Activated T-helper 17 cell treated with anti-CD3 and anti-CD28 coated beads, Interleukin-2, amount 50 U/mL, for 72 hours (primary cell): ENCODE data around the gene REV3L. TPM values are rescaled to one million over a fixed set of nuclear protein-coding genes. Genes with fewer than 3 reads are reported as not detected.
A peak's percentile ranks its signal among the peaks of the same experiment; 100 is the strongest.

Experiments
- ATAC-seq: fragments of 150-1000 bp; cut with Tn5 transposase; replicated peaks from 2 replicates; pipeline ENCODE4 v1.10.0; 2021; ENCODE audit warnings: mild to moderate bottlenecking, moderate library complexity
- H3K27ac Mint-ChIP-seq: one replicate; pipeline ENCODE4 v1.8.0; 2022; ENCODE audit warnings: mixed read lengths
- H3K27me3 Mint-ChIP-seq: one replicate; pipeline ENCODE4 v1.8.0; 2022; ENCODE audit warnings: mixed read lengths
- H3K36me3 Mint-ChIP-seq: one replicate; pipeline ENCODE4 v1.8.0; 2022; ENCODE audit warnings: low read depth, mild to moderate bottlenecking, mixed read lengths
- H3K4me1 Mint-ChIP-seq: one replicate; pipeline ENCODE4 v1.8.0; 2022; ENCODE audit warnings: mixed read lengths
- H3K4me3 Mint-ChIP-seq: one replicate; pipeline ENCODE4 v1.8.0; 2022; ENCODE audit warnings: mild to moderate bottlenecking, mixed read lengths
- H3K9me3 Mint-ChIP-seq: one replicate; pipeline ENCODE4 v1.8.0; 2022; ENCODE audit warnings: mixed read lengths
- total RNA-seq, 2 donors: library from RNA; stranded (reverse); gene quantifications; one replicate each; pipeline ENCODE4 v1.2.3, GENCODE V29; 2022

REV3L gene
- total RNA-seq, 2 donors from 2014 or later: 20.7 to 23.7 TPM

- no peak for ATAC-seq
- peaks cover 33% of the 10 kb centered on the region for H3K36me3 Mint-ChIP-seq
- peaks cover 12% of the 10 kb centered on the region for H3K4me1 Mint-ChIP-seq
- no peak overlapping the region for H3K4me3 Mint-ChIP-seq
- no peak overlapping the region for H3K27ac Mint-ChIP-seq
- H3K27me3 Mint-ChIP-seq: no peaks in the 10 kb centered on the region
- H3K9me3 Mint-ChIP-seq: no peaks in the 10 kb centered on the region
Measured at GRCh38 chr6:111411046-111411445, 72.0 kb downstream of the REV3L start.

- Mint-ChIP-seq H3K27ac (no peak overlapping the region), H3K9me3 (no peaks in the 10 kb centered on the region), H3K36me3 (peaks cover 40% of the 10 kb centered on the region), H3K4me1 (peaks cover 14% of the 10 kb centered on the region), H3K27me3 (no peaks in the 10 kb centered on the region), H3K4me3 (no peak overlapping the region)
- ATAC-seq: no peak
Measured at GRCh38 chr6:111410371-111410770, 72.6 kb downstream of the REV3L start.

- Mint-ChIP-seq H3K36me3 (peaks cover 49% of the 10 kb centered on the region), H3K4me3 (no peak overlapping the region)
- ATAC-seq: no peak
Measured at GRCh38 chr6:111409430-111409829, 73.6 kb downstream of the REV3L start.

GRCh38 chr6:111407686-111408085, 75.3 kb downstream of the REV3L start:
- peaks cover 14% of the 10 kb centered on the region for H3K4me1 Mint-ChIP-seq
- peaks cover 66% of the 10 kb centered on the region for H3K36me3 Mint-ChIP-seq
- ATAC-seq: no peak
- H3K4me3 Mint-ChIP-seq: no peak overlapping the region
- peak overlapping the region; percentile 40 for H3K27ac Mint-ChIP-seq
- H3K27me3 Mint-ChIP-seq: no peaks in the 10 kb centered on the region
- H3K9me3 Mint-ChIP-seq: no peaks in the 10 kb centered on the region

More at GRCh38 chr6:111409430-111409829, 73.6 kb downstream of the REV3L start:
- H3K27me3 Mint-ChIP-seq: no peaks in the 10 kb centered on the region
- H3K9me3 Mint-ChIP-seq: no peaks in the 10 kb centered on the region
- no peak overlapping the region for H3K27ac Mint-ChIP-seq
- peaks cover 14% of the 10 kb centered on the region for H3K4me1 Mint-ChIP-seq

GRCh38 chr6:111406200-111406721, 76.8 kb downstream of the REV3L start:
- Mint-ChIP-seq H3K27me3 (no peaks in the 10 kb centered on the region), H3K27ac (peak overlapping the region; percentile 72), H3K36me3 (peaks cover 78% of the 10 kb centered on the region), H3K9me3 (no peaks in the 10 kb centered on the region), H3K4me3 (peak overlapping the region; percentile 39), H3K4me1 (peaks cover 14% of the 10 kb centered on the region)
- peak; percentile 97 for ATAC-seq

- no peak for ATAC-seq
- Mint-ChIP-seq H3K4me3 (no peak overlapping the region), H3K9me3 (no peaks in the 10 kb centered on the region), H3K27me3 (no peaks in the 10 kb centered on the region), H3K4me1 (peaks cover 14% of the 10 kb centered on the region), H3K27ac (no peak overlapping the region), H3K36me3 (peaks cover 90% of the 10 kb centered on the region)
Measured at GRCh38 chr6:111403388-111403787, 79.6 kb downstream of the REV3L start.

- no peak overlapping the region for H3K27ac Mint-ChIP-seq
- ATAC-seq: peak; percentile 64
- H3K27me3 Mint-ChIP-seq: no peaks in the 10 kb centered on the region
- H3K9me3 Mint-ChIP-seq: no peaks in the 10 kb centered on the region
- no peaks in the 10 kb centered on the region for H3K4me1 Mint-ChIP-seq
- H3K4me3 Mint-ChIP-seq: no peak overlapping the region
- H3K36me3 Mint-ChIP-seq: peaks cover 85% of the 10 kb centered on the region
Measured at GRCh38 chr6:111399626-111400025, 83.4 kb downstream of the REV3L start.

- Mint-ChIP-seq H3K27me3 (no peaks in the 10 kb centered on the region), H3K9me3 (no peaks in the 10 kb centered on the region), H3K36me3 (peaks cover 92% of the 10 kb centered on the region), H3K4me1 (no peaks in the 10 kb centered on the region), H3K4me3 (no peak overlapping the region), H3K27ac (no peak overlapping the region)
- no peak for ATAC-seq
Measured at GRCh38 chr6:111388681-111389080, 94.3 kb downstream of the REV3L start.

DNA sequence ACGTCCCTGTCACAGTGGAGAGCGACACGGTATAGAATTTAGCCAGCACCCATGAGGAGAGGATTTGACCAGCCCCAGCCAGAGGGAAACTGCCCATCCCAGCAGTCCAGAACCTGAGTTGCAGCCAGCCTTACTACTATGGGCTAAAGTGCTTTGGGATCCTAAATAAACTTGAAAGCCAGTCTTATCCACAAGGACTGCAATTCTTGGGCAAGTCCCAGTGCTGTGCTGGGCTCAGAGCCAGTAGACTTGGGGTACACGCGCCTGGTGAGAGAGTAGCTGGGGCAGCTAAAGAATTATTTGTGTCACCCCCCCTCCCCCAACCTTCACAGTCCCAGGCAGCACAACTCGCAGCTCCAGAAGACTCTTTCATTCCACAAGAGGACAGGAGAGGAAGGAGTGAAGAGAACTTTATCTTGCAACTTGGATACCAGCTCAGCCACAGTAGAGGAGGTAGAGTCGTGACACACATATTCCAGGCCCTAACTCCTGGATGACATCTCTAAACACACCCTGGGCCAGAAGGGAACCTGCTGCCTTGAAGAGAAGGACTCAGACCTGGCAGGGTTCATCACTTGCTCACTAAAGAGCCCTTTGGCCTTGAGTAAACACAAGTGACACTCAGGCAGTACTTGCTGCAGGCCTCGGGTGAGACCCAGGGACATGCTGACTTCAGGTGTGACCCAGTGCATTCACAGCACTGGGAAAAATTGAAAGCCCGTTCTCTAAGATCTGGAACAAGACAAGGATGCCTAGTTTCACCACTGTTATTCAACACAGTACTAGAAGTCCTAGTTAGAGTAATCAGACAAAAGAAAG, 100.3 kb downstream of the REV3L start:
- Mint-ChIP-seq H3K4me1 (no peaks in the 10 kb centered on the region), H3K27ac (peak overlapping the region; percentile 39)
- ATAC-seq: no peak

DNA sequence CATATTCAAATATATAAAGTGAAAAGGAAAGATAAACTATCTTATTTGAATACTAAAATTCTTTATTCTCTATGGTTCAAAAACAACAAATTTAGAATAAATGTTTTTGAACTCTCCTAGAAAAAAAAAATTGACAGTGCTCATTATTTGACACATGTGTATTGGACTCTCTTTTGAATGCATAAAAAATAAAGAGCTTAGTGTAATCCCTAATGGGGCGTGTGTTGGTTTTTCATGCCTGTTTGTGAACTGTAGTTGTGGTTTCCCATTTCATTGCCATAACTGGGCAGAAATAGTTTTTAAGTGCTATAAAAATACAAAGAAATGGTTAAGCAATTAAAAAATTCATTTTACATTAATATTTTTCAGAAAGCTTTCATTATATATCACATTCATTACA, 101.3 kb downstream of the REV3L start:
- H3K4me3 Mint-ChIP-seq: no peak overlapping the region
- H3K36me3 Mint-ChIP-seq: peaks cover 98% of the 10 kb centered on the region
- peak overlapping the region; percentile 39 for H3K27ac Mint-ChIP-seq
- H3K9me3 Mint-ChIP-seq: no peaks in the 10 kb centered on the region
- no peak for ATAC-seq
- H3K4me1 Mint-ChIP-seq: no peaks in the 10 kb centered on the region
- no peaks in the 10 kb centered on the region for H3K27me3 Mint-ChIP-seq

More for the DNA sequence above, 100.3 kb downstream of the REV3L start:
- H3K27me3 Mint-ChIP-seq: no peaks in the 10 kb centered on the region
- no peaks in the 10 kb centered on the region for H3K9me3 Mint-ChIP-seq
- no peak overlapping the region for H3K4me3 Mint-ChIP-seq
- H3K36me3 Mint-ChIP-seq: peaks cover 98% of the 10 kb centered on the region

DNA sequence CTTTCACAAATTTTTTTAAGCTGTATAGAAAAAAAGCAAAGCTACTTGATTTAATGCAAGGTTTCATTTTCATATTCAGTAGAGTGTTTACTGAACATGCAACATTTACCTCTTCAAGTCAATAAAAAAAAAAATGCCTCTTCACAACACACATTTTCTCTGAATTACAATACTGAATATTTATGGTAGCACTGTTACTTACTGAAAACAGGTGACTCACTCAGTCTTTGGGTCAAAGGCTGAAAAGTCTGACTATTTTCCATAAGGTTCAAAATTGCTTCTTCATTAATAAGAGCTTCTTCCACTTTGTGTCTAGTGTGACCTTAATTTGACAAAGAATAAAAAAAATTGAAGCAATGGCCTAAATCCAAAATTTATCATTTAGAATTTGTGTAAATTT, 101.9 kb downstream of the REV3L start:
- no peaks in the 10 kb centered on the region for H3K27me3 Mint-ChIP-seq
- no peak overlapping the region for H3K4me3 Mint-ChIP-seq
- H3K27ac Mint-ChIP-seq: no peak overlapping the region
- peaks cover 98% of the 10 kb centered on the region for H3K36me3 Mint-ChIP-seq
- no peak for ATAC-seq
- no peaks in the 10 kb centered on the region for H3K9me3 Mint-ChIP-seq
- H3K4me1 Mint-ChIP-seq: no peaks in the 10 kb centered on the region

DNA sequence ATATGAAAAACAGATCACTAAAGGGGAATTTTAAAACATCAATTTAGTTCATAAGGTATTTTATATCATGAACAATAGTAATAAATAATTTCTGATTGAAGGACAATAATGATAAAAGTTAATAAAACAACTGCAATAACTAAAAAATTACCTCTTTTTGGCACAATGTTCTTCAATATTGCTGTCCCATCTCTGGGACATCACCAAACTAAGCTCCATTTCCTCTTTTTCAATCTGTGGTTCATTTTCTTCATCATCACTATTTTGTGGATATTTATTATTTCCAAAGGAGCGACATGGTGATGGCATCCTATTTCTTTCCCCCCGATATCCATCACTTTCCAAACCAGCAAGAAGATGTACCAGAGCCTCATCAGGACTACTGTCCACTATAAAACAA, 103.2 kb downstream of the REV3L start:
- no peaks in the 10 kb centered on the region for H3K27me3 Mint-ChIP-seq
- no peak overlapping the region for H3K27ac Mint-ChIP-seq
- no peak overlapping the region for H3K4me3 Mint-ChIP-seq
- no peak for ATAC-seq
- no peaks in the 10 kb centered on the region for H3K4me1 Mint-ChIP-seq
- H3K9me3 Mint-ChIP-seq: no peaks in the 10 kb centered on the region
- H3K36me3 Mint-ChIP-seq: peaks cover 98% of the 10 kb centered on the region

GRCh38 chr6:111379302-111379701, 103.7 kb downstream of the REV3L start:
- Mint-ChIP-seq H3K27me3 (no peaks in the 10 kb centered on the region), H3K4me3 (no peak overlapping the region), H3K27ac (no peak overlapping the region), H3K4me1 (no peaks in the 10 kb centered on the region), H3K9me3 (no peaks in the 10 kb centered on the region), H3K36me3 (peaks cover 98% of the 10 kb centered on the region)
- peak; percentile 24 for ATAC-seq

DNA sequence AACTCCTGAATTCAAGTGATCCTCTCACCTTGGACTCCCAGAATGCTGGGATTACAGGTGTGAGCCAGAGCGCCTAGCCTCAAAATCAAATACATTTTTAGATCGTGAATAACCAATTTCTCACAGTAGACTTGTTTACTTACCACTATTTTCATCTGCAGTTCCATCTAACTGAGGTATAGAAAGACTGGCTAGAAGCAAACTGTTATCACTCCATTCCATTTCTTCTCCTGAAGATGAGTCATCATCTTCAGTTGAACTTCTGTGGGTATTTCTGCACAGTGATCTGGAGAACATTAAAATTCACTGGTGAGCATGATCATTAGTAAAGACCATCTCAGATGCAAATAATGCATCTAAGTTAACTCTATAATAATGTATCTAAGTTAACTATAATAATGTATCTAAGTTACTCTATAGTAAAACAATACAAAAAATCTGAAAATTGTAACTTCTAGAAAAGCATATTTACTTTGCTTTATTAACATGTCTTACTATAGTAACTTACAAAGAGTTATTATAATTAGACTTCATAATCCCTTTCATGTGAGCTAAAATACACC, 105.4 kb downstream of the REV3L start:
- Mint-ChIP-seq H3K27me3 (no peaks in the 10 kb centered on the region), H3K27ac (no peak overlapping the region), H3K4me1 (no peaks in the 10 kb centered on the region), H3K9me3 (no peaks in the 10 kb centered on the region), H3K36me3 (peaks cover 98% of the 10 kb centered on the region), H3K4me3 (no peak overlapping the region)
- ATAC-seq: no peak
